Uterus (tissue), 4 donors: ENCODE measurements around the gene NLGN1. TPM values are rescaled to one million over a fixed set of nuclear protein-coding genes. Genes with fewer than 3 reads are reported as not detected.

Experiments
- DNase-seq, 2 donors: peaks; one replicate each; pipeline ENCODE4 v3.0.0-alpha.2; 2019 to 2020
- H3K27ac ChIP-seq, 2 donors: fragments of 200-600 bp; sonication (generic); 1 replicate in 1 of 2; 2 replicates in 1 of 2; pipeline ENCODE4 v1.5.1; 2016 to 2018
- H3K27me3 ChIP-seq, 2 donors: fragments of 200-600 bp; sonication (generic); one replicate each; pipeline ENCODE4 v1.5.1; 2018 to 2019; ENCODE audit warnings: control low read depth in 1 of 2
- H3K36me3 ChIP-seq, 2 donors: fragments of 200-600 bp; sonication (generic); one replicate each; pipeline ENCODE4 v1.5.1; 2019; ENCODE audit warnings: control low read depth in 1 of 2
- H3K4me1 ChIP-seq, 2 donors: fragments of 200-600 bp; sonication (generic); one replicate each; pipeline ENCODE4 v1.5.1; 2018 to 2019; ENCODE audit warnings: control low read depth in 1 of 2
- H3K4me3 ChIP-seq, 2 donors: fragments of 200-600 bp; sonication (generic); 1 replicate in 1 of 2; 2 replicates in 1 of 2; pipeline ENCODE4 v1.5.1; 2018 to 2019; ENCODE audit warnings: mild to moderate bottlenecking in 1 of 2
- H3K9me3 ChIP-seq, 2 donors: fragments of 200-600 bp; sonication (generic); one replicate each; pipeline ENCODE4 v1.5.1; 2019; ENCODE audit warnings: control low read depth in 1 of 2
- POLR2A ChIP-seq, 2 donors: fragments of 450-650 bp; IDR thresholded peaks; one replicate each; pipeline ENCODE4 v1.6.1; 2016; ENCODE audit warnings: antibody characterized with exemption in 2 of 2, mild to moderate bottlenecking in 1 of 2, moderate library complexity in 1 of 2
- intact Hi-C: fragments of 100-400 bp; cut with DNase I; formaldehyde crosslinking; loops from one replicate; pipeline ENCODE4 v1.15.1; 2023; ENCODE audit warnings: low total_unique reads
- total RNA-seq, 4 donors: library from RNA; depleted of rRNA in 3 of 4; stranded (reverse); fragments of >200 nt in 3 of 4; gene quantifications; one replicate each; pipeline versions ENCODE4 v1.1.0 to v1.2.4, GENCODE V29; 2014 to 2023
- TF ChIP-seq, protein P1 (sequence below), 4 experiments: fragments of 200-600 bp in 2 of 4; fragments of 450-650 bp in 2 of 4; sonication (generic) in 2 of 4; IDR thresholded peaks; one replicate each; pipeline ENCODE4 v1.5.1; 2016 to 2019; ENCODE audit warnings: antibody characterized with exemption in 4 of 4, mild to moderate bottlenecking in 2 of 4, moderate library complexity in 1 of 4
- donor health status: DM: yes; HTN: yes; CAD: no.

Gene NLGN1
- total RNA-seq, 4 donors from 2014 or later, result 3.6 to 44.8 (median 9.8) TPM

DNA sequence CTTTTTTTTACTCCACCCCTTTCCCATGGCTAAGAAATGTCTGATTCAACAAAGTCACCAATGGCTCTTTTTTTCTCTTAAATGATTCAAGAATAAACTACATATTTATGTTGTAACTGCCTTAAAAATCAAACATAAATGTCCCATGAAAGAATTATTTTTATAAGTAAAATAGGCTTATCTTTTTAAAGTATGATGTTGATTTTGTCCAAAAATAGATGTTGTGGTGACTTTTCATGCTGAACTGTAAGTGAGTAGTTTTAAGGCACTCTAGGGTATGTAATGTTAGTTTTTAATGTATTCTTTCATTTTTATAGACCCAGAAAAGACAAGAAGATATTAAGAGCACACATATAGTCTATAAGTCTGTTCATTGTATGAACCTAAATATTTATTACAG, 594.9 kb downstream of the NLGN1 start:
- Histone ChIP-seq H3K27me3 (no peaks in the 10 kb centered on the region), H3K27ac (no peak overlapping the region), H3K36me3 (no peaks in the 10 kb centered on the region), H3K9me3 (no peaks in the 10 kb centered on the region), H3K4me3 (no peak overlapping the region), H3K4me1 (no peaks in the 10 kb centered on the region)
- intact Hi-C loops, result no loop called here
- no peak for DNase-seq
- TF ChIP-seq, protein P1, sequence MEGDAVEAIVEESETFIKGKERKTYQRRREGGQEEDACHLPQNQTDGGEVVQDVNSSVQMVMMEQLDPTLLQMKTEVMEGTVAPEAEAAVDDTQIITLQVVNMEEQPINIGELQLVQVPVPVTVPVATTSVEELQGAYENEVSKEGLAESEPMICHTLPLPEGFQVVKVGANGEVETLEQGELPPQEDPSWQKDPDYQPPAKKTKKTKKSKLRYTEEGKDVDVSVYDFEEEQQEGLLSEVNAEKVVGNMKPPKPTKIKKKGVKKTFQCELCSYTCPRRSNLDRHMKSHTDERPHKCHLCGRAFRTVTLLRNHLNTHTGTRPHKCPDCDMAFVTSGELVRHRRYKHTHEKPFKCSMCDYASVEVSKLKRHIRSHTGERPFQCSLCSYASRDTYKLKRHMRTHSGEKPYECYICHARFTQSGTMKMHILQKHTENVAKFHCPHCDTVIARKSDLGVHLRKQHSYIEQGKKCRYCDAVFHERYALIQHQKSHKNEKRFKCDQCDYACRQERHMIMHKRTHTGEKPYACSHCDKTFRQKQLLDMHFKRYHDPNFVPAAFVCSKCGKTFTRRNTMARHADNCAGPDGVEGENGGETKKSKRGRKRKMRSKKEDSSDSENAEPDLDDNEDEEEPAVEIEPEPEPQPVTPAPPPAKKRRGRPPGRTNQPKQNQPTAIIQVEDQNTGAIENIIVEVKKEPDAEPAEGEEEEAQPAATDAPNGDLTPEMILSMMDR (IDR thresholded peaks at IDR 0.05), result no peak
- no peak for TF ChIP-seq POLR2A (IDR thresholded peaks at IDR 0.05)

DNA sequence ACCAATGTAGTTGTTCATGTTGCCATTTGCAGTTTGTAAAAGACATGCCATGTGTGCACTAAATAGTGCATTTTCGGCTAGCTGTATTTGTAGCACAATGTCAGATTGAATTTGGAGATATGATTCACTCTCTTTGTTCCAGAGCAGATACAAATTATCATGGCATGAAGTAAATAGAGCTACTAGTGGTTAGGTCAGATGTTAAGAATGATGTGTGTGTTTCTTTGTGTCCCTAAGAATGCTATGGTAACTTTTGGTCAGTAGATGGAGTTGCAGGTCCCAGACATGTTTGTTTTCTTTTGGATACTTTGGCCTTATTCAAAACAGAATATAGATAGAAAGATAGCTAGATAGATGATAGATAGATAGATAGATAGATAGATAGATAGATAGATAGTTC, 595.8 kb downstream of the NLGN1 start:
- intact Hi-C loops, result no loop called here
- TF ChIP-seq POLR2A (IDR thresholded peaks at IDR 0.05), result no peak
- TF ChIP-seq, protein P1 (IDR thresholded peaks at IDR 0.05), result peak in 1 of 4 experiments; percentile 7
- Histone ChIP-seq H3K27me3 (no peaks in the 10 kb centered on the region), H3K27ac (no peak overlapping the region), H3K36me3 (no peaks in the 10 kb centered on the region), H3K4me3 (no peak overlapping the region), H3K9me3 (no peaks in the 10 kb centered on the region), H3K4me1 (no peaks in the 10 kb centered on the region)
- DNase-seq, result no peak

DNA sequence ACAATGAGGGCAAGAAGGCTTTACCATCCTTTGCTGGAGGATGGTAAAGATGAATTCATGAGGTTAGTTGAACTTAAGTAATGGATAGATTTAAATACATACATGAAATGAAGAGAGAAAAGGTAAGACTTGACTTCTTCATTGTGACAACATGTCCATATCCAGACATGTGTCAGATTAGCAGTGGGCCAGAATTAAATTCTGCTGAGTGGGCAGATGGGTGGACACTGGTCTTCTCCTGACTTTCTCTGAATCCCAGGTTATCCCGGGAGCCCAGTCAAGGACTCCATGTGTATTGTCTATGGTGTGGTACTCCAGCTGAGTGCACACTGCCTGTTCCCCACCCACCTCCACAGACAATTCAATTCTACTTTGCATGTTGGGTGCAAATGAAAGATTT, 603.1 kb downstream of the NLGN1 start:
- TF ChIP-seq POLR2A (IDR thresholded peaks at IDR 0.05), result no peak
- TF ChIP-seq, protein P1 (IDR thresholded peaks at IDR 0.05), result no peak
- H3K27ac ChIP-seq, result no peak overlapping the region
- DNase-seq, result no peak
- intact Hi-C loops, result no loop called here
- H3K4me1 ChIP-seq, result no peaks in the 10 kb centered on the region
- no peaks in the 10 kb centered on the region for H3K9me3 ChIP-seq
- no peaks in the 10 kb centered on the region for H3K27me3 ChIP-seq
- H3K36me3 ChIP-seq, result no peaks in the 10 kb centered on the region
- no peak overlapping the region for H3K4me3 ChIP-seq

DNA sequence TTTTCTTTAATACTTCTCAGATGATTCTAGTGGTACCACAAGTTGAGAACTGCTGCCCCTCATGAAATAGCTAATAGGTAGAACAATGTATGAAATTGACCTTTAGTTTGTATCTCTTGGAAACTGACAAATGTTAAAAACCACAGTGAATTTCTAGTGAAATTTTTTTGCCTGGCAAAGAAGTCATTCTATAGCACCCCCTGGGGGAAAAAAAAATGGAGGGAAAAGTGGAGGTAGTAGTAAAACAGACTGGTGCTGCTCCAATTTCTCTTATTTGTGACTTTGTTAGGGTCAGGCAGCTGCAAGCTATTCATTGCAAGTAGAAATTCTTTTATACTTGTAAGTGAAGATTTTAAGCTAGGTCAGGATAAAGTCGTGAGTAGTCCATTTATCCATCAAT, 605.0 kb downstream of the NLGN1 start:
- no peaks in the 10 kb centered on the region for H3K9me3 ChIP-seq
- H3K27ac ChIP-seq, result no peak overlapping the region
- DNase-seq, result no peak
- no peaks in the 10 kb centered on the region for H3K36me3 ChIP-seq
- H3K27me3 ChIP-seq, result no peaks in the 10 kb centered on the region
- no peak for TF ChIP-seq POLR2A (IDR thresholded peaks at IDR 0.05)
- TF ChIP-seq, protein P1 (IDR thresholded peaks at IDR 0.05), result no peak
- intact Hi-C loops, result no loop called here
- no peak overlapping the region for H3K4me3 ChIP-seq
- H3K4me1 ChIP-seq, result no peaks in the 10 kb centered on the region

DNA sequence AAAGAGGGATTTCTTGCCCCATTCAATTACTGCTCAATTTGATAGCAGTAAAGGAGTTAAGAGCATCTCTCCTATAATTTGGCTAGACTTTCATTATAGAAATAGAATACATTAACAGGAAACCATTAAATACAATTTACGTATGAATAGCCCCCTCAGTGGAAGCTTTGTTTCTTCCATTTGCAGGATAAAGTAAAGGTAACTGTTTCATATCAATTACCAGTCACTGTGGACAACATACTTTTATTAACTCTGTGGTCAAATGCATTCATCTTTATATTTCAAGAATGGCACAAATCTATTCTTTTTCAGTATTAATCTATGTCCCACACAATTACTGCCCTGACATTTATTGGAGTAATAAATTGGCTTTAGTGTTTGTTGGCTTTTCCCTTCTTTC, 613.4 kb downstream of the NLGN1 start:
- no peak for DNase-seq
- TF ChIP-seq POLR2A (IDR thresholded peaks at IDR 0.05), result no peak
- TF ChIP-seq, protein P1 (IDR thresholded peaks at IDR 0.05), result no peak
- Histone ChIP-seq H3K27me3 (no peaks in the 10 kb centered on the region), H3K9me3 (no peaks in the 10 kb centered on the region), H3K36me3 (no peaks in the 10 kb centered on the region), H3K27ac (no peak overlapping the region), H3K4me1 (no peaks in the 10 kb centered on the region), H3K4me3 (no peak overlapping the region)
- intact Hi-C loops, result no loop called here
